K562 (cell line): ENCODE data around the gene ZBTB46. TPM values are rescaled to one million over a fixed set of nuclear protein-coding genes. Genes with fewer than 3 reads are reported as not detected.
A peak's percentile ranks its signal among the peaks of the same experiment; 100 is the strongest.

Experiments used
- ARID4B ChIP-seq: sonication (generic); formaldehyde crosslinking; IDR thresholded peaks from 2 replicates; pipeline ENCODE4 v1.8.0; 2022; ENCODE audit warnings: mild to moderate bottlenecking, missing genetic modification reagents
- CCNT2 ChIP-seq: IDR thresholded peaks from 2 replicates; pipeline ENCODE4 v1.6.1; 2011; ENCODE audit warnings: borderline replicate concordance, low read depth, mild to moderate bottlenecking, moderate library complexity, mixed read lengths, low read length; ENCODE audit not compliant: insufficient read length; ENCODE audit errors: extremely low read depth
- CREB1 ChIP-seq, 2 experiments: sonication (generic) in 1 of 2; formaldehyde crosslinking in 1 of 2; IDR thresholded peaks; 2 replicates each; pipeline versions ENCODE4 v1.6.1 to v1.8.0; 2012 to 2022; ENCODE audit warnings: inconsistent platforms in 1 of 2, mild to moderate bottlenecking in 1 of 2, missing genetic modification reagents in 1 of 2, moderate library complexity in 1 of 2
- DPF2 ChIP-seq: fragments of 450-650 bp; IDR thresholded peaks from 2 replicates; pipeline ENCODE4 v1.6.1; 2016
- EP400 ChIP-seq: fragments of 450-650 bp; IDR thresholded peaks from 2 replicates; pipeline ENCODE4 v1.6.1; 2017; ENCODE audit warnings: antibody characterized with exemption, mild to moderate bottlenecking, moderate library complexity
- FOXA3 ChIP-seq, 2 experiments: fragments of 450-650 bp in 1 of 2; sonication (generic) in 1 of 2; formaldehyde crosslinking; IDR thresholded peaks in 1 of 2; conservative IDR thresholded peaks in 1 of 2; 2 replicates each; pipeline versions ENCODE4 v1.4.0 to v1.8.0; 2020 to 2022; ENCODE audit warnings: mild to moderate bottlenecking in 2 of 2, missing genetic modification reagents in 1 of 2
- LCOR ChIP-seq: sonication (generic); formaldehyde crosslinking; IDR thresholded peaks from 2 replicates; pipeline ENCODE4 v1.8.0; 2022; ENCODE audit warnings: mild to moderate bottlenecking, missing genetic modification reagents
- NCOA6 ChIP-seq: fragments of 450-650 bp; IDR thresholded peaks from 2 replicates; pipeline ENCODE4 v1.6.1; 2017; ENCODE audit warnings: mild to moderate bottlenecking
- PKNOX1 ChIP-seq: fragments of 450-650 bp; IDR thresholded peaks from 2 replicates; pipeline ENCODE4 v1.6.1; 2016
- SREBF1 ChIP-seq: fragments of 150-350 bp; IDR thresholded peaks from 2 replicates; pipeline ENCODE4 v1.6.1; 2014; ENCODE audit warnings: antibody characterized with exemption, low read depth, low read length, borderline replicate concordance
- TCF7 ChIP-seq: sonication (generic); IDR thresholded peaks from 2 replicates; pipeline ENCODE4 v1.6.1; 2016; ENCODE audit warnings: antibody characterized with exemption, borderline replicate concordance
- TFAP4 ChIP-seq: sonication (generic); formaldehyde crosslinking; IDR thresholded peaks from 2 replicates; pipeline ENCODE4 v1.8.0; 2022; ENCODE audit warnings: missing genetic modification reagents, mild to moderate bottlenecking, moderate library complexity, borderline replicate concordance
- THAP12 ChIP-seq: fragments of 250-450 bp; sonication (Bioruptor Pico); IDR thresholded peaks from 2 replicates; pipeline ENCODE4 v1.9.0; 2021; ENCODE audit warnings: mild to moderate bottlenecking, inconsistent platforms
- ZNF184 ChIP-seq: sonication (generic); formaldehyde crosslinking; IDR thresholded peaks from 2 replicates; pipeline ENCODE4 v1.5.0; 2020; ENCODE audit warnings: missing genetic modification reagents
- ZNF79 ChIP-seq: fragments of 250-450 bp; sonication (Bioruptor Pico); IDR thresholded peaks from 2 replicates; pipeline ENCODE4 v1.4.0; 2020; ENCODE audit warnings: low read depth, mild to moderate bottlenecking, moderate library complexity
- polyA plus RNA-seq, 8 experiments: library from polyadenylated mRNA; depleted of rRNA in 4 of 8; stranded (reverse) in 5 of 8; unstranded in 3 of 8; fragments of >200 nt; fragmentation: Nextera tagmentation in 2 of 8; fragmentation: Illumina TruSeq in 1 of 8; extraction: Ambion mirVana in 2 of 8; extraction: Trizol in 1 of 8; gene quantifications; 2 replicates each; pipeline versions ENCODE4 v1.2.1 to v1.2.3, GENCODE V29; 2011 to 2014; ENCODE audit warnings: inconsistent platforms in 1 of 8, missing spikeins in 1 of 8
- total RNA-seq, 7 experiments: library from RNA; depleted of rRNA in 6 of 7; stranded (reverse); fragments of >200 nt in 6 of 7; fragmentation: Illumina TruSeq in 2 of 7; extraction: Trizol in 2 of 7; gene quantifications; 2 replicates each; pipeline versions ENCODE4 v1.2.1 to v1.2.3, GENCODE V29; 2011 to 2021; ENCODE audit warnings: low replicate concordance in 1 of 7

ZBTB46 gene
- total and polyA plus RNA-seq, 9 of the 15 experiments (the other 6 are each of a cell fraction or from before 2014, with no cell fraction given) = 0.29 to 4.1 (median 1.1) TPM

GRCh38 chr20:63740627-63741353 is 90.3 kb downstream of the ZBTB46 start (continued):
- TF ChIP-seq CCNT2 = peak; percentile 64
- TF ChIP-seq TFAP4 (CRISPR knock-in tag) = peak; percentile 96
- TF ChIP-seq SREBF1 = 0 out of 2 replicates have a peak, but pooled peaks have one; percentile 16
- peak; percentile 7; the same call in 1 of the 2 replicates for TF ChIP-seq NCOA6
- no peak for TF ChIP-seq TCF7
- TF ChIP-seq CREB1 (IDR thresholded peaks at IDR 0.05) = 0 out of 2 replicates have a peak, but pooled peaks have one; percentile 32
- TF ChIP-seq CREB1 (CRISPR knock-in tag; IDR thresholded peaks at IDR 0.05) = no peak; the same call in 1 of the 2 replicates
- TF ChIP-seq LCOR (CRISPR knock-in tag) = no peak
- TF ChIP-seq EP400 = peak; percentile 79
- TF ChIP-seq DPF2 = peak; percentile 57
- no peak for TF ChIP-seq ZNF184 (CRISPR knock-in tag)
- no peak for TF ChIP-seq ZNF79 (CRISPR knock-in tag)
- TF ChIP-seq THAP12 (CRISPR knock-in tag) = no peak
- TF ChIP-seq FOXA3 (CRISPR knock-in tag; conservative IDR thresholded peaks at IDR 0.05 in 1 of 2, IDR thresholded peaks at IDR 0.05 in 1 of 2) = peak in 1 of 2 experiments; percentile 67; a peak in 1 of 4 replicates
- peak; percentile 77 for TF ChIP-seq ARID4B
- TF ChIP-seq PKNOX1 = peak; percentile 44; the same call in 1 of the 2 replicates
